T-cell (primary cell): ENCODE measurements around the gene VPS13D. TPM values are rescaled to one million over a fixed set of nuclear protein-coding genes. Genes with fewer than 3 reads are reported as not detected.

Experiments used
- ATAC-seq, 4 experiments: fragments of 200-7000 bp in 3 of 4; fragments of 150-1000 bp in 1 of 4; cut with Tn5 transposase; replicated peaks in 1 of 4; 1 replicate in 3 of 4; 2 replicates in 1 of 4; pipeline ENCODE4 v1.10.0; 2021; ENCODE audit warnings: moderate library complexity in 3 of 4, mild to moderate bottlenecking in 2 of 4, moderate number of reproducible peaks in 1 of 4
- CTCF ChIA-PET, 2 donors: fragments of 300-600 bp; sonication (Branson Sonifier 250); formaldehyde crosslinking; loops; one replicate each; lab custom pipeline; 2022; ENCODE audit warnings: antibody characterized with exemption in 2 of 2; lab: Charles Lee
- POLR2A ChIA-PET, 2 donors: fragments of 300-600 bp; sonication (Branson Sonifier 250); formaldehyde crosslinking; loops; one replicate each; lab custom pipeline; 2022; ENCODE audit warnings: antibody characterized with exemption in 2 of 2; lab: Charles Lee
- DNase-seq, 35 experiments: peaks; one replicate each; pipeline versions ENCODE4 v3.0.0 to v3.0.0-alpha.2; 2013 to 2023
- H3K27ac ChIP-seq: one replicate; pipeline ENCODE4 v1.5.1; 2013; ENCODE audit warnings: low read length
- H3K27me3 ChIP-seq, 2 experiments: replicated peaks in 1 of 2; 1 replicate in 1 of 2; 2 replicates in 1 of 2; pipeline versions ENCODE4 v1.6.1 to v1.7.0; 2013; ENCODE audit warnings: low read length in 1 of 2, mixed read lengths in 1 of 2; ENCODE audit not compliant: control insufficient read depth in 2 of 2, insufficient read depth in 2 of 2; ENCODE audit errors: extremely low read depth in 1 of 2
- H3K36me3 ChIP-seq, 2 donors: 1 replicate in 1 of 2; 2 replicates in 1 of 2; pipeline versions ENCODE4 v1.6.1 to v1.7.0; 2013; ENCODE audit warnings: low read length in 1 of 2; ENCODE audit not compliant: control insufficient read depth in 2 of 2, insufficient read depth in 1 of 2; ENCODE audit errors: extremely low read depth in 1 of 2
- H3K4me1 ChIP-seq, 2 experiments: 1 replicate in 1 of 2; 2 replicates in 1 of 2; pipeline versions ENCODE4 v1.6.1 to v1.7.0; 2013; ENCODE audit warnings: low read length in 2 of 2, mixed read lengths in 1 of 2; ENCODE audit not compliant: insufficient read depth in 2 of 2, control insufficient read depth in 1 of 2; ENCODE audit errors: extremely low read depth in 1 of 2
- H3K4me3 ChIP-seq, 2 donors: 1 replicate in 1 of 2; 2 replicates in 1 of 2; pipeline versions ENCODE4 v1.5.1 to v1.7.0; 2013; ENCODE audit warnings: mild to moderate bottlenecking in 2 of 2, low read length in 1 of 2, moderate library complexity in 1 of 2; ENCODE audit not compliant: control insufficient read depth in 1 of 2; ENCODE audit errors: extremely low read depth in 1 of 2
- H3K9me3 ChIP-seq: 2 replicates; pipeline ENCODE4 v1.7.0; 2013
- H3K27ac Mint-ChIP-seq, 2 donors: one replicate each; pipeline ENCODE4 v1.8.0; 2020 to 2021; ENCODE audit warnings: mild to moderate bottlenecking in 2 of 2, mixed read lengths in 2 of 2
- H3K27me3 Mint-ChIP-seq, 2 donors: one replicate each; pipeline ENCODE4 v1.8.0; 2021 to 2022; ENCODE audit warnings: mixed read lengths in 2 of 2
- H3K36me3 Mint-ChIP-seq: one replicate; pipeline ENCODE4 v1.8.0; 2021; ENCODE audit warnings: mixed read lengths
- H3K4me1 Mint-ChIP-seq, 3 donors: one replicate each; pipeline ENCODE4 v1.8.0; 2020 to 2022; ENCODE audit warnings: mixed read lengths in 3 of 3, mild to moderate bottlenecking in 1 of 3
- H3K4me3 Mint-ChIP-seq, 3 donors: one replicate each; pipeline ENCODE4 v1.8.0; 2020 to 2022; ENCODE audit warnings: mild to moderate bottlenecking in 3 of 3, mixed read lengths in 3 of 3, moderate library complexity in 3 of 3
- H3K9me3 Mint-ChIP-seq, 3 donors: one replicate each; pipeline ENCODE4 v1.8.0; 2020 to 2022; ENCODE audit warnings: mixed read lengths in 3 of 3
- WGBS: methylation state at CpG from one replicate; pipeline ENCODE4 v1.1.5; 2013; ENCODE audit warnings: missing lambda C conversion rate; ENCODE audit not compliant: insufficient coverage; 5-methylcytosine and 5-hydroxymethylcytosine counted together
- total RNA-seq, 35 experiments: library from RNA in 6 of 35; stranded (reverse) in 6 of 35; fragments of 120-200 nt in 1 of 35; gene quantifications; one replicate each; pipeline versions ENCODE4 v1.2.1 to v1.2.4 and lab custom pipeline; 2013 to 2026

Gene VPS13D
- total RNA-seq, 5 donors from 2014 or later (not counting 1 experiment from before 2014, with no cell fraction given), result 73.5 to 85.9 (median 75.8) TPM

GRCh38 chr1:12302798-12303447, 73.1 kb downstream of the VPS13D start:
- H3K9me3 Mint-ChIP-seq, result no peaks in the 10 kb centered on the region
- H3K4me1 ChIP-seq, result no peaks in the 10 kb centered on the region
- no CpG with 5 or more reads among the region's 2 CpGs for WGBS
- no peaks in the 10 kb centered on the region for H3K9me3 ChIP-seq
- H3K27me3 ChIP-seq, result no peaks in the 10 kb centered on the region
- peaks cover 0 to 8% (median 3%) of the 10 kb centered on the region in 3 donors for H3K4me1 Mint-ChIP-seq
- H3K36me3 Mint-ChIP-seq, result peaks cover 73% of the 10 kb centered on the region
- CTCF ChIA-PET, result no interaction called here
- H3K27ac Mint-ChIP-seq, result no peak overlapping the region
- H3K36me3 ChIP-seq, result peaks cover 12 to 74% of the 10 kb centered on the region in 2 donors
- no peaks in the 10 kb centered on the region for H3K27me3 Mint-ChIP-seq
- ATAC-seq (no peak), DNase-seq (no peak)
- POLR2A ChIA-PET, result no interaction called here
- no peak overlapping the region for H3K4me3 ChIP-seq
- H3K4me3 Mint-ChIP-seq, result no peak overlapping the region
- no peak overlapping the region for H3K27ac ChIP-seq

GRCh38 chr1:12305377-12305776, 75.5 kb downstream of the VPS13D start:
- WGBS, result 94% methylated on average over 6 of the region's 8 CpGs
- Histone ChIP-seq H3K27me3 (no peaks in the 10 kb centered on the region), H3K4me3 (no peak overlapping the region), H3K27ac (no peak overlapping the region), H3K9me3 (no peaks in the 10 kb centered on the region), H3K36me3 (peaks cover 20 to 79% of the 10 kb centered on the region in 2 donors), H3K4me1 (no peaks in the 10 kb centered on the region)
- Mint-ChIP-seq H3K27me3 (no peaks in the 10 kb centered on the region), H3K27ac (no peak overlapping the region), H3K4me1 (peaks cover 0 to 8% (median 3%) of the 10 kb centered on the region in 3 donors), H3K9me3 (no peaks in the 10 kb centered on the region), H3K4me3 (no peak overlapping the region), H3K36me3 (peaks cover 66% of the 10 kb centered on the region)
- DNase-seq (no peak), ATAC-seq (no peak)
- ChIA-PET CTCF (no interaction called here), POLR2A (no interaction called here)

- Histone ChIP-seq H3K4me3 (no peak overlapping the region), H3K4me1 (no peaks in the 10 kb centered on the region), H3K9me3 (no peaks in the 10 kb centered on the region), H3K36me3 (peaks cover 13 to 82% of the 10 kb centered on the region in 2 donors), H3K27ac (no peak overlapping the region), H3K27me3 (no peaks in the 10 kb centered on the region)
- Mint-ChIP-seq H3K27ac (no peak overlapping the region), H3K4me1 (no peaks in the 10 kb centered on the region), H3K27me3 (no peaks in the 10 kb centered on the region), H3K36me3 (peaks cover 61% of the 10 kb centered on the region), H3K4me3 (no peak overlapping the region), H3K9me3 (no peaks in the 10 kb centered on the region)
- DNase-seq, result no peak
- 100% methylated on average over 1 of the region's 6 CpGs for WGBS
- ChIA-PET POLR2A (no interaction called here), CTCF (interaction anchor here in 1 of 2 donors (1.0 kb wide), 1 partner anchor 52 kb away, joined by 3 read pairs; no protein-coding TSS in a partner anchor)
- ATAC-seq, result no peak
Observed at GRCh38 chr1:12309783-12310742, 80.2 kb downstream of the VPS13D start.

- Mint-ChIP-seq H3K27me3 (no peaks in the 10 kb centered on the region), H3K4me1 (no peaks in the 10 kb centered on the region), H3K27ac (no peak overlapping the region), H3K36me3 (peaks cover 62% of the 10 kb centered on the region), H3K4me3 (no peak overlapping the region), H3K9me3 (no peaks in the 10 kb centered on the region)
- no peak overlapping the region for H3K4me3 ChIP-seq
- H3K27ac ChIP-seq, result no peak overlapping the region
- POLR2A ChIA-PET, result no interaction called here
- H3K36me3 ChIP-seq, result peaks cover 7 to 87% of the 10 kb centered on the region in 2 donors
- peak in 1 of 35 experiments; percentile 44 for DNase-seq
- WGBS, result no CpG with 5 or more reads among the region's 1 CpG
- no peaks in the 10 kb centered on the region for H3K4me1 ChIP-seq
- CTCF ChIA-PET, result interaction anchor here (0.7 to 3.2 kb wide), 5 partner anchors 9 to 344 kb away, joined by 3 to 23 read pairs (median 6); no protein-coding TSS in a partner anchor
- ATAC-seq, result peak in 2 of 4 experiments; percentile 37 to 57
- no peaks in the 10 kb centered on the region for H3K9me3 ChIP-seq
- no peaks in the 10 kb centered on the region for H3K27me3 ChIP-seq
Observed at GRCh38 chr1:12314333-12314903, 84.6 kb downstream of the VPS13D start.

- Mint-ChIP-seq H3K4me3 (no peak overlapping the region), H3K9me3 (no peaks in the 10 kb centered on the region), H3K27ac (no peak overlapping the region), H3K4me1 (no peaks in the 10 kb centered on the region), H3K27me3 (no peaks in the 10 kb centered on the region), H3K36me3 (peaks cover 65% of the 10 kb centered on the region)
- no peak for ATAC-seq
- 80% methylated on average over 1 of the region's 2 CpGs for WGBS
- DNase-seq, result no peak
- Histone ChIP-seq H3K9me3 (no peaks in the 10 kb centered on the region), H3K27ac (no peak overlapping the region), H3K4me1 (no peaks in the 10 kb centered on the region), H3K36me3 (peaks cover 15 to 88% of the 10 kb centered on the region in 2 donors), H3K27me3 (no peaks in the 10 kb centered on the region), H3K4me3 (no peak overlapping the region)
- ChIA-PET CTCF (interaction anchor here in 1 of 2 donors (0.7 to 3.2 kb wide), 2 partner anchors 343 to 344 kb away, joined by 3 to 23 read pairs; no protein-coding TSS in a partner anchor), POLR2A (no interaction called here)
Observed at GRCh38 chr1:12315146-12315545, 85.3 kb downstream of the VPS13D start.

- Histone ChIP-seq H3K4me3 (no peak overlapping the region), H3K4me1 (no peaks in the 10 kb centered on the region), H3K27me3 (no peaks in the 10 kb centered on the region), H3K36me3 (peaks cover 16 to 85% of the 10 kb centered on the region in 2 donors), H3K27ac (no peak overlapping the region), H3K9me3 (no peaks in the 10 kb centered on the region)
- POLR2A ChIA-PET, result no interaction called here
- H3K4me3 Mint-ChIP-seq, result no peak overlapping the region
- DNase-seq (no peak), ATAC-seq (no peak)
- CTCF ChIA-PET, result no interaction called here
- H3K27ac Mint-ChIP-seq, result no peak overlapping the region
- H3K9me3 Mint-ChIP-seq, result no peaks in the 10 kb centered on the region
- peaks cover 0 to 3% (median 0%) of the 10 kb centered on the region in 3 donors for H3K4me1 Mint-ChIP-seq
- peaks cover 72% of the 10 kb centered on the region for H3K36me3 Mint-ChIP-seq
- H3K27me3 Mint-ChIP-seq, result no peaks in the 10 kb centered on the region
- no CpG with 5 or more reads among the region's 2 CpGs for WGBS
Observed at GRCh38 chr1:12316331-12316730, 86.5 kb downstream of the VPS13D start.
